ENCODE results near the gene COL6A3. TPM values are rescaled to one million over a fixed set of nuclear protein-coding genes. Genes with fewer than 3 reads are reported as not detected.
"Not testable (repeated sequence)": the region's sequence is repeated elsewhere in the genome, so short reads cannot be mapped to it uniquely, and the experiment has no call there.

Gene COL6A3
- total RNA-seq, 1 experiment from 2014 or later: 204 TPM

DNA sequence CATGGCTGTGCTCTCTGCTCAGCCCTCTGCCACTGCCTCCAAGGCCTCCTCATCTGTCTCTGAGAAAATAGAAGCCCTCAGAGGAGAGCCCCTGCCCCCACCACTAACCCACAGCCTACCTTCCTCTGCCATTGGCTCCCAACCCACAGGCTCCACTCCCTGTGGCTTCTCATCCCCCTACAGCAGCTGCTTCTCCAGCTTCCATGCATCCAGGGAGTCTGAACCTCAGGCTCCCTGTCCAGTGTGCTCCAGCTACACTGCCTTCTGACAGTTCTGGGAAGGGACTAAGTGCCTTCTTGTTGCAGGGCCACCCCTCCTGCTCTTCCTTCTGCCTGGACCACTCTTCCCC, 29.3 kb downstream of the COL6A3 start:
- no peak for DNase-seq (ENCODE audit: low spot score)

DNA sequence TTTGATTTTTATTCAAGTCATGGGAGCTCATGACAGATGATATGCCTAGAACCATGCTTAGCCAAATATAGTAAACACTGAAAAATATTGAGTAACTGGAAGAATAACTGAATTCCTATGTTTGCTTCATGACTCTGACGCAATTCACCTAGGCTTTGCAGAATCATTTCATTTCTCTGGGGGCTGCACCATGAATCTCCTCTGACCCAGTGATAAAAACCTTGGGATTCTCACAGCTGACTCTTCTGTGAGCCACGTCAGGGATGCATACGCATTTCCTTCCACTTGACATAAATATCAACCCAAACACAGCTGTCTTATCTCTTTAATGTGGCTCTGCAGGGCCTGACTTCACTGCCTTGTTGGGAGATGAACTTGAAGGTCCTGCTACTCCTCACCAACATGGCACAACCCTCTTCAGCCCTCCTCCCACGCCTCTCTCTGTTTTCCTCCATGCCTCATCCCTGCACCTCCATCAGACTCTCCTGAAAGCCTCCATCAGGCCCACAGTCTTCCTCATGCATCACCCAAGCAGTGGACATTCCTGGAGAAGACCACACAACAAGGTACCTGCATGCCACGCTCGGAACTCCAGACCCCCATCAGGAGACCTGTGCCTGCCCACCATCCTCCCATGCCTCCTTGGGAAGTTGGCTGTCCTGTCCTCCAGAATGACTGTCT, 29.8 kb downstream of the COL6A3 start:
- no peak for DNase-seq (ENCODE audit: low spot score)

DNA sequence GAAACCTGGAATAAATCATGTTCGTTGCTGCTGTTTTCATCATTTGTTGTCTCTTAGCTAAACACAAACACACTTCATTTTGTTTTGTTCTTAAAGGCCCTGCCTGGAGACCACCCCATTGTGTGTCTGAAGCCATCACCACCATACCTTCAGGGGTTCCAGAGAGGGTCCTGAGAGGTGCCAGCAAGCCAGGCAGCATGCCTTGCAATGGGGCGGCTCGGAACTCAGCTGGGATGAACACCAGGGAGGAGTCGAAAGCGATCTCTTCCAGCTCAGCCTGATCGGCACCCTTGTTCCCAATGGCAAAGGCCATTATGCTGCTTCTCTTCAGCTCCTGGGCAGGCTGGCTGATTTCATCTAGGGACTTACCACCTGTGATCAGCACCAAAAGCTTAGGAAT, 33.2 kb downstream of the COL6A3 start:
- no peak for DNase-seq (ENCODE audit: low spot score)

DNA sequence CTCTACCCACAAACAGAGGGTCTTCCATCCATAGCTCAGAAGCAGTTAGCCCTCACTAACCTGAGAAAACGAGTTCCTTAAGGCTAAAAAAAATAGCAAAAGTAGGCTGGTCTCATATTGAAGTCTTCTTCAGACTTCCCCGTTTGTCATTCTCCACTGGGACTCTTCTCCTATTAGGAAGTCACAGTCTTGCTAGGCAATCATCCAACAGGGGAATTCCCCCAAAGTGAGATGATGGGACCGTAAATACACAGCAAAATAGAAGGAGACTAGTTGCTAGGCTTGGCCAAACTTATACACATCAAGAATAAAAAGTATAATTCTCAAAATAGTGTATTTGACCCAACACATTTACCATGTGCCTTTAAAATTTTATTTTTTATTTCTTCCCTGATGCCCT, 34.3 kb downstream of the COL6A3 start:
- DNase-seq (ENCODE audit: low spot score): no peak

DNA sequence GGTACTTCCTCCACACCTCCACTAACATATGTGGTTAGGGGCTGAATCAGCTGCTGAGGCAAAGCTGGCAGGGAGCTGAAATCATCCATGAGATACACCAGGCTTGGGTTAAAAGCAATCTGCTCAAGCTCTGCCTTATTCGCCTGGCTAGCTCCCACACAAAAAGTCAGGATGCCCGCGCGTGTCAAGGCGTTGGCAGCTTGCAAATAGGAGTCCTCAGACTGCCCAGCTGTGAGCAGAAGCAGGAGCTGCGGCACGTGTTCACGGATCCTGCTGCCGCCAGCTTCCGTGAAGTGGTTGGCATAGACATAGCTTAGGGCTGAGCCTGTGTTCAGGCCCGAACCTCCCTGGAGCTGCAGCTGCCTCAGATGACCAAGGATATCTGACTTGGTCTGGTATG, 35.3 kb downstream of the COL6A3 start:
- DNase-seq (ENCODE audit: low spot score): no peak

DNA sequence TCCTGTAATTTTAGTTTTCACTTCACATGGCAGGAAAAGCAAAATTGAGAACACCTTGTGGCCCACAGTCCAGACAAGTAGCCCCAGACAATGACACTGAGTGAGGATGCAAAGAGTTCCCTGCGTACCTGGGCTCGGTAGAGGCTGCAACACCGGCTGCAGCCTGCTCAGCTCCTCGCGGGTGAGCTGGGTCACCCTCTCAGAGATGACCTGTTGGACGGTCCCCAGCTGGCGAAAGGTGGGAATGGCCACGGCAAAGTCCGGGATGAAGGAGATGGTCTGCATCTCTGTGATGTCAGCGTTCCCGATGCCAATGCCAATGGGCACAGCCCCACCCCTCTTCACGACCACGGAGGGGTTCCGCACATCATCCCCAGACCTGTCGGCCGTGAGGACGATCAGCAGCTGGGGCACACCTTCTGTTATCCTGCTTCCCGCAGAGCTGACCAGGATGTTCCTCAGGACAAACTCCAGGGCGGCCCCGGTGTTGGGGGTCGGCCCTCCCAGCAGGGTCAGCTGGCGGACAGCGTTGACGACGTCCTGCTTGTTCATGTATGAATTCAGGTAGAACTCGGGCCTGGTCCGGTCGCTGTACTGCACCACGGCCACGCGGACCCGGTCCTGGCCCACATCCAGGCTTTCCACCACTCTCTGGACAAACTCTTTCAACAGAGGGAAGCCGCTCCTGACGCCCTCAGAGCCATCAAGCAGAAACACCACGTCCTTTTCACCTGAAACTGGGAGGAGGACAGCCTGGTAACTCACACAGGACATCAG, 39.5 kb downstream of the COL6A3 start:
- DNase-seq (ENCODE audit: low spot score): no peak

DNA sequence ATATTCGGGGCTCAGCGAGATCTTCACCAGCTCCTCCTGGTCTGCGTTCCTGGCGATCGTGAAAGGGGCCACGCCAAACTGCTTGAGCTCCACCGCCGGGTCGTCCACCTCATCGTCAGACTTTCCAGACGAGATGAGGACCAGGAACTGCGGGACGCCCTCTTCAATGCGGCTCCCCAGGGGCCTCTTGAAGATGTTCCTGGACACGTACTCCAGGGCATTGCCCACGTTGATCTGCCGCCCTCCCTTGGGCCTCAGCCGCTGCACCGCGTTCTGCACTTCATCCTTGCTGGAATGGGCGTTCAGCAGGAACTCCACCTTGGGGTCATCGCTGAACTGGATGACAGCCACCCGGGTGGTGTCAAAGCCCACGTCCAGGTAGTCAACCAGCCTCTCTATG, 42.1 kb downstream of the COL6A3 start:
- DNase-seq (ENCODE audit: low spot score): no peak

DNA sequence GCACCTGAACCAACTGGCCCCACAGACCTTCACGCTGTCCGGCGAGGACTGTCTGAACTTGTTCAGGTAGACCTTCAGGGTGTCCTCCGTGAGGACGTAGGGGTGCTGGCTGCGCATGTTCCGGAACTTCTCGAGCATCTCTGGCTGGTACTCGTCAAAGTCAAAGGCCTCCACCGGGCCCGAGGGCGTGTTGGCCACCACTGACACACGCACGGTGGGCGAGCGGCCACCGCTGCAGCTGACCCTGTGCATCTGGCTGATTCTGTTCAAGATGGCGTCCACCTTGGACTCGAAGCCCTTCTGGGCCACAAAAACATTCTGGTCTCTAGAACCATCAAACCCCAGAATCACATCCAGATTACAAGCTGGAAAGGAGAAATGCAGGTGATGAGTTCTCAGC, 48.3 kb downstream of the COL6A3 start:
- DNase-seq (ENCODE audit: low spot score): no peak

DNA sequence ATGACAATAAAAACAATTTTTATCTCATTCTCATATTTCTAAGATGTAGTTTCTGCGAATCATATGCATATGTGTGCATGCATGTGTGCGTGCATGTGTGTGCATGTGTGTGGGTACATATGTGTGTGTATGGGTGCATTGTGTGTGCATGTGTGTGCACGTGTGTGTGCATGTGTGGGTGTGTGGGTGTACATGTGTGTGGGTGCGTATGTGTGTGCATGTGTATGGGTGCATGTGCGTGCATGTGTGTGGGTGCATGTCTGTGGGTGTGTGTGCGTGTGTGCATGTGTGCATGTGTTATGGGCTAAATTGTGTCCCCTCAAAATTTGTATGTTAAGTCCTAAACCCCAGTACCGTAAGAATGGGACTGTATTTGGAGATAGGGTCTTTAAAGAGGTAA, 49.3 kb downstream of the COL6A3 start:
- DNase-seq (ENCODE audit: low spot score): no peak

DNA sequence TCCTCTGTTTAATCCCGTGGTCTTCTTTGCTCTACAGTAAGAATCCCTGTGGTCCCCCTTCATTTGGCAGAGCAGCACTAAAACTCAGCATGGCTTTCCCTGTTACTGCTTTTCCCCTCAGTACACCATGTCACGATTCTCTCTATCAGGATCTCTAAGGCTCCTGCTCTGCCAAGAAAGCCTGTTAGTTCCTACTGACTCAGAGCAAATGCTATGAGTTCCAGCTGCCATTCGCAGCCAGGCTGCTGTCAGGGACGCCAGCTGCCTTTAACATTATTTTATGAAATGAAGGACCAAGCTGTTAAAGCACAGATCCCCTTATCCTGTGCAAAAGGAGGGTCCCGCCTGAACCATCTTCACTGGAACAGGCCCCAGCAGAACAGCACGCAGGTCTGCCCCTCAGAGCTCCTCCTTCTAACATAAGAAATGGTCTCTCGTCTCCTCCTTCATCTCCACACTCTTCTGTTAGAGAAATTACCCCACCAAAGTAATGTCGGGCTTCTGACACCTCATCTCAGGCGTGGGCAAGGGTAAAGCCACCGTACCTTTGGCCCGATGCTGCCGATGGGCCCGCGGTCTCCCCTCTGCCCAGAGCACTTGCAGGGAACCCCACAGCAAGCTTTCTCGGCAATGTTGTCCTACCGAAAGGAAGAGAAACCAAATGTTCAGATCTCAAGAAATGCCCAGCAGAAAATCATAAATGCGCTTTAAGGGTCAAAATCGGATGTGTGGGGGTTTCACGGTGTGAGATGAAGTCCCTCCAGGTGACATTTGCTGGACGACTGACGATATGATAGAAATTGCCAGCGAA, 52.6 kb downstream of the COL6A3 start:
- DNase-seq (ENCODE audit: low spot score): no peak

DNA sequence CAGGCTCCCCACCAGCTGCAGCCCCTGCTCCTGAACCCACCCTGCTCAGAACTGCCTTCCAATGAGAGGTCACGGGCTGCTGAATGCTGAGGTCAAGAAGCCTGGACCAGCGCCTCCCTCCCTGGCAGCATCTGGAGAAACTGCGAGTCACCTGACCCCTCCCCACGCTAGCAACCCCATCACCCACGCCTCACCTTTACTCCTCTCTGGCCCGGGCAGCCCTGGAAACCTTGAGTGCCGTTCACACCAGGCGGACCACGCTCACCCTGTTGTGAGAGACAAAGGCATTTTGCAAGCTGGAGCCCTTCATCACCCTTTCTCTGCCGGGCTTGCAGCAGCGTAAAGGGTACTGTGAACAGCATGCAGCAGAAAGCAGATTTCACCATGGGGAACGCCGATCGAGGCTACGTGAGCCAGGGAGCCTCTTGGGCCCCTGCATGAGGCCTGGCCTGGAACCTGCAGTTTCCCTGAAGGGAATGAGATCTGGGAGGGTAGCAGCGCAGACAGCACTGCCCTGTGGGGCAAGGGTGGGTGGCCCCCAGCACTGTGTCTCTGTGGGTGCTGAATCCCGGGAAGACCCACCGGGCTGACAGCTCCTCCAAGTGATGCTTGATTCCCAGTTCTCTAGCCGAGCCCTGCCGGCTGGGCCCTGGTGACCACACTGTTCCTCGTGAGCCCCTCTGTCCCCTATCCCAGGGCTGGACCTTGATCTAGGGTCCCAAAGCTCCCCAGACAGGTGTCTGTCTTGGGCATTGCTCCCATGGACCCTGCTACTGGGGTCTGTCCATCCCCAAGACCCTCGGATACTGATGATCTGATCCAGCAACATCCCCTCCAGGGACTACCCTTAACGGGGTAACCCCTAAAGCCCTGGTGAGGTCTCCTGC, 53.8 kb downstream of the COL6A3 start:
- no peak for DNase-seq (ENCODE audit: low spot score)

DNA sequence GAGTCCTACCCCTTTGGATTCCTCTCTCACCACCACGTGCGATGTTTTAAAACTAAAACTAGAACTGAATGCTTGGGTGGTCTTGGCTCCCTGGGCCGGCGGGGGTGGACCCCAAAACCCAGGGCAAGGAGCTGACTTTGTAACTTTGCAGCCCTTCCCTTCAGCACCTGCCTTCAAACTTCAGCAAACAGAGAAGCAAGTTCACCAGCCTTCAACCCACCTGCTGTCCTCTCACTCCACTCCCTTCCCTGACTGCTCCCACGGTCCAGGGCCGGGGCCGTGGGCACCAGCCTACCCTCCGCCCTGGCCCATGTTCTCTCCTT, 54.5 kb downstream of the COL6A3 start:
- no peak for DNase-seq (ENCODE audit: low spot score)

DNA sequence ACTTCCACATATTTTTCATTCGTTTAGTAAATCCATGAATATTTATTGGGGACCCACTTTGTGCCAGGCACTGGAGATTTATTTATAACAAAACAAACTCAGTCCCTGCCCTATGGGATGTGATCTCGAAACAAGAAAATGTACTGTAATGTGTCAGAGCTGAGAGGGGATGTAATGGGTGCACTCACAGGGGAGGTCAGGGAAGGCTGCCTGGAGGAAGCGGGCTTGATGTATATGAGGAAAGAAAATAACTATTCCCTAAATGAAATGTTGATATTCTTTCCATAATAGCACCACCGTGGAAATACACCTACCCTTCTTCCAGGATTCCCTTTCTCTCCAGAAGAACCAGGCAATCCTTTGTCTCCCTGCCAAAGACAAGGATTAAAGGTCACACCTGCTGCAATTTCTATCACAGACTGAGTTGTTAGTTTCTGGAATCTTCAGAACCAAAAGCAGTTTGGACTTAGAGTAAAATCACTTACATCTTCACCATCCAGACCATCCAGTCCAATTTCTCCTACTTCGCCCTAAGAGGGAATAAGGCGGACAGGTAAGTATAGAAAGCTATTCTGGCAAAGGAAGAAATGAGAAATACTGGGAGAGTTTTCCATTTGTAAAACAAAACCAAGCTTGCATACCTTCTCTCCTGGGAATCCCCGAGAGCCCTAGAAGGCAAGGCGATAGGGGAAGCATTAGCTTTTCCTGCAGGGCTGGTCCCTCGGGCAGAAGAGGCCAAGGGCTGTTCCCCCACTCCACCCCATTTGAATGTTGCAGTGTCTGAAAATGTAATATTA, 55.0 kb downstream of the COL6A3 start:
- DNase-seq (ENCODE audit: low spot score): no peak

DNA sequence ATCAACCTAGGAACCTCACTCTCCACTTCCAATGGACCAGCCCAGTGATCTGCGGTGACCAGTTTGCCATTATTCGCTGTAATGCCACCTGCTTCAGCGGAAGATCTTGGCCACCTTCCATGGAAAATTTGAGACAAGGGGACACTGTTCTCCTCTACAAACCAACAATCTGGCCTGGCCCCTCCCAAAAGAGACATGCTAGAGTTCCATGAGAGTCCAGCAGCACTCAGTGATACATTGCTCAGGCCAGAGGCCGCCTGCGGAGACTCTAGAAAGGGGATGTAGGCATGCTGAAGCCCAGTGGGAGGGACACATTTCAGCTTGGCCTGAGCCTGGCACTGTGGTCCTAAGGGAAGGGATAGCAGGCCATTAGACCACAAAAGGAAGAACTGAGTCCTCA, 58.3 kb downstream of the COL6A3 start:
- no peak for DNase-seq (ENCODE audit: low spot score)

DNA sequence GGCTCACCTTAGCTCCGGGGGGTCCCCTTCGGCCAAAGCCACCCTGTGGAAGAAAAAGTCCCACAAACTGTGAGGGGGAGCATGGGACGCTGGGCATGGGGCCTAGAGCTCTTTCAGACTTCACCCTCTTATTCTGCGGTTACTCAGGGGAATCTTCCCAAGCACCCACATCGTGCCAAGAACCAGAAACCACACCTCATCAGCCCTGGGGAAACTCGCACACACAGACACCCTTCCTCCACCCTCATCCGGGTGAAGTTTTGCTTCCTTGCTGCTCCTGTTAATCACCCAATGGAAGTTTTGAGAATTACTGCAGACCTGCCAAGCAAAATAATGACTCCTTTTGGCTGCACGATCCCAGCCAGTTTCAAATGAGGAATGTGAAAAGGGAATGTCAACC, 59.1 kb downstream of the COL6A3 start:
- no peak for DNase-seq (ENCODE audit: low spot score)

DNA sequence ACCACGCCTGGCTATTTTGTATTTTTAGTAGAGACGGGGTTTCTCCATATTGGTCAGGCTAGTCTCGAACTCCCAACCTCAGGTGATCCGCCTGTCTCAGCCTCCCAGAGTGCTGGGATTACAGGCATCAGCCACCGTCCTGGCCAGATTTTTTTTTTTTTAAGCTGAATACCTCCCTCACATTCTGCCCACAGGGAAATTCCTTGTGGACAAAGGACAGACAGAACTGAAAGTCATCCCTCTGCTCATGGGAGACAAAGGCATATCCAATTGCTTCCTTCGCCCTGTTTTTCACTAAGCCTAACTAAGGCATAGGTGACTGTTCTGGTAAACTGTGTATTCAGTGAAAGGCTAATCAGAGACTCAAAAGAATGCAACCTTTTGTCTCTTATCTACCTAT, 59.8 kb downstream of the COL6A3 start:
- DNase-seq (ENCODE audit: low spot score): not testable (repeated sequence)

DNA sequence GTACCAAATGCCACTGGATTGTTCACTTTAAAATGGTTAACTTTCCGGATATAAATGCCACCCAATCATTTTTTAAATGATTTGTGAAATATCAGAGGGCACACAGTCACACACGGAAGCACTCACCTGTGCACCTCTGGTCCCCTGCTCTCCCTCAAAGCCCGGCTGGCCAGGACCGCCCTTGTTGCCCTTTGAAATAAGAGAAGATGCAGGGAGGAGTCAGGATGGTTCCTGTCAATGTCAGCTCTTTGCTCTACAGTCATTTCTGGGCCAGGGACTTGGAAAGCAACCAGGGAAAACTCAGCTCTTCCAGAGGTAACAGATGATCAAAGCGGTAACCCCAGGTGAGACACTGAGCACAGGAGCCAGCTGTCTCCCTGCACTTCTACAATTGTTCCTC, 60.7 kb downstream of the COL6A3 start:
- no peak for DNase-seq (ENCODE audit: low spot score)

DNA sequence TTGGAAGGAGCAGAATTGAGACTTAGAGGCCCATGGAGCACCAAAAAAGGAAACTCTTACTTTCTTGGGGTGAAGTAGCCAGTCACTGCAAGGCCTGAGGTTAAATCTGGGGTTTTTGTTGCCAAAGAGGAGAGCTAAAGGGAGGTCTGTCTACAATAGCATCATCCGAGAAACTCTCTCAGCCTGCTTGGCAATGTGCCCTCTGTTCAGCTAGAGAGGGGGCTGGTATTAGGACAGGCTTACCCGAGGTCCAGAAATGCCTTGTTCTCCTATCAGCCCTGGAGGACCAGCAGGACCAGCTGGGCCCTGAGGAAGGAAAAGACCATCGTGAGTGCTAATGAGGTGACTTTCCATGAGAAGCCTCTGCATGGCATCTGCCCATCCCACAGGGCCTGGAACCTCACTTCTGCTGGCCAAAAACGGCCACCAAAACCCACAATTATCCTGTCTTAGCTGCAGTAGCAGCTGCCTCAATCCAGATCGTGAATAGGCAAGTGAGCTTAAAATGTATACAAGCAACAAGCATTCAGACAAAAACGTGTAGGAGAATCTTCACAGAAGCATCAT, 61.6 kb downstream of the COL6A3 start:
- DNase-seq (ENCODE audit: low spot score): no peak

DNA sequence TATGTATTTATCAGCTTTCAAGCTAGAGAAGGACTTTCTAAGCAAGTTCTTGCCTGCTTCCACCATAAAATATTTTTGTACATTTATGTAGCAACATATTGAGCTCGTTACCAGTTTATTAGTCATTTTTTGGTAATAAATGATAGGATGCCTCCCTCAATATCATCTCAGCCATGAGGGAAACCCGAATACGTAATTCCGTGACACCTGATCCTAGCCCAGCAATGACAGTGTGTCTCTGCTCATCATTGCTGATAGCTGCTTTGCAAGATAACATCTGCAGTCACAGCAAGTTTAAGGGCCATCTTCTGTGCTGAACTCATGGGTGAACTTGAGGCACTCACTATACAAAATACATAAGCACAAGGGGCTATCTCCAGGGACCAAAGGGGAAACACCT, 62.2 kb downstream of the COL6A3 start:
- no peak for DNase-seq (ENCODE audit: low spot score)

DNA sequence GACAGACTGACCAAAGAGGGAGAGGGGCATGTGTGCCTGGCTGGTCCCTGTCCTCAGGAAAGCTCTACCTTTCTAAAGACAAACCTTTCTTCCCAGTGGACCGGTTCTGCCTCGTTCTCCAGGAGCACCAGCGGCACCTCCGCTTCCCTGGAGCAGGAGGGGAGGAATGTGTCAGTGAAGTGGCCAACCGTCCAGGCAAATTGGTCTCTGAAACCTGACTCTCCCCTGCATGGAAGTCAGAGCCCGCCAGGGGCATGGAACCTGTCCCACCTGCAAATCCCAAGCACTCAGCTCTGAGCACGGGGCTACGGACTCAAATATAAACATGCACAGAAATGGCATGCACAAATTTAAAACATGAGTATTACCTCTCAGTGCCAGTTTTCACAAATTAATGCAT, 62.9 kb downstream of the COL6A3 start:
- no peak for DNase-seq (ENCODE audit: low spot score)

DNA sequence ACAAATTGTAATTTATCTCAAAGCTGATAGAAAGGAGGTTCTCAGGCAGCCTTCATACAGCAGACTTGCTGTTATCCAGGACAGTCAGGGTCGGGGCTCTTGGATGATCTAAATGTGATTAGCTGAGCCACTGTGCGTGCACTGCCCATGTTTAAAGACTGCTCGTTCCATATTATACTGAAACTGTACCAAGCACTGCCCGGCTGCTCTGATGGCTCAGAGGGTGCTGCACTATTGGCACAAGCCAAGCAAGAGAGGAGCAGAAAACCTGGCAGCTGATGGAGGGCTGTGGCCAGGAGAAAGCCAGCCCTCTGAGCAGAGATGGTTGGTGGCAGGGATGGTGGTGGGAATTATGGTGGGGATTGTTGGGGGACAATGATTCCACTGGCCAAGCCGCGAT, 63.4 kb downstream of the COL6A3 start:
- DNase-seq (ENCODE audit: low spot score): no peak
